DMS79 treated with DMSO at 0.1 percent for 48 hours (cell line): ENCODE data around the gene ITPR2.
"Not testable (repeated sequence)": the region's sequence is repeated elsewhere in the genome, so short reads cannot be mapped to it uniquely, and the experiment has no call there.

Experiments used
- DNase-seq: peaks from one replicate; lab custom pipeline; 2025; lab: John Stamatoyannopoulos, UW

Gene ITPR2

GRCh38 chr12:26701604-26702215 lies 131.3 kb downstream of the ITPR2 start:
- peak; percentile 52 for DNase-seq

GRCh38 chr12:26700430-26700829 lies 132.6 kb downstream of the ITPR2 start:
- DNase-seq: no peak

- no peak for DNase-seq
These were observed 133.8 kb downstream of the ITPR2 start for GRCh38 chr12:26699237-26699636.

DNA sequence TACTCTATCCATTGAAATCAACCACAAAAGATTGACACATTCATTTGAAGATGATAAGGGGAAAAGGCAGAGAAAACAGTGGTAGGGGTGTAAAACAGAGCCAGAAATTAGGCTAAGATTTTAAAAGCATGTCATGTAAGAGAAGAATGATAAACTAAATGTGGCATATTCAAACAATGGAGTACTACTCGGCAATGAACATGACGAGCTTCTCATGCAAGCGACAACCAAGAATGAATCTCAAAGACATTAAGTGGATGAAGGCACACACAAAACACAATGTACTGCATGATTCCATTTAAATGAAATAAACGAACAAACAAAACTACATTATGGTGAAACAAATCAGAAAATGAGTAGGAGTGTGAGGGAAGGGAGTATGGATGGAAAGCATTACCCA lies 134.8 kb downstream of the ITPR2 start:
- no peak for DNase-seq

GRCh38 chr12:26697217-26697616 lies 135.8 kb downstream of the ITPR2 start:
- no peak for DNase-seq

- DNase-seq: no peak
These were observed 136.3 kb downstream of the ITPR2 start for GRCh38 chr12:26696613-26697092.

GRCh38 chr12:26696048-26696612 lies 136.9 kb downstream of the ITPR2 start:
- no peak for DNase-seq

GRCh38 chr12:26694402-26694801 lies 138.6 kb downstream of the ITPR2 start:
- DNase-seq: no peak

DNA sequence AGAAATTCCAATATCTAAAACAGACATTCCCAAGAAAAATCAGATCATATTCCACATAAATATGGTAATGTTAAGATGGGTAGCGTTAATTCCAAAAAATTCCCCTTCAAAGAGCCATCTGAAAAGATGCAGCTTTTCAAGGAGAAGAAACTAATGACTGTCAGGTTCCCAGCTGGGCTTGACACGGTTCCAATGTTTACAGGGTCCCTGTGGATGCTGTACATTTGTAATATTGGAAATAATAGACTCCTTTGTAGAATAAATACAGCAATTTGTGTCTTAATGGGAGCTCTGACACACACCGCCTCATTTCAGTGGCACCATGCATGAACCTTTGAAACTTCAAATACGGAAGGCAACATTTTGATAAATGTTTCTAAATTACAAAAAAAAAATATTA lies 140.6 kb downstream of the ITPR2 start:
- no peak for DNase-seq

GRCh38 chr12:26691234-26691970 lies 141.6 kb downstream of the ITPR2 start:
- DNase-seq: no peak

DNA sequence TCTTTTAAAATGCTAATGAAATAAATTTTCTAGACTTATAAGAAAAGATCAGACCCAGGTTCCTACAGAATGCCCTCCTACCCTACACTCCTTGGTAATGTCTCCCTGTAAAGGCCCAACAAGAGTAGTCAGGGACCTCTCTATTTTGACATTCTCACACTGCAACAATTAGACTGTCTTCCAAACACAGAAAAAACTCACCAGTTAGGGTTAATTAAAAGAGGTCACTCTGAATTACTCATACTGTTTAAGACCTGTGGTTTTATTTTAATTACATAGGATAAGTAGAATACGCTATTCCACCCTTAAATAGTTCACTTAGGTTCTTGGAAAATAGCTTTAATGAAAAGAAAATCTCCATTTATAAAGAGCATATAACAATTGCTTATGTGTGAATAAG lies 142.4 kb downstream of the ITPR2 start:
- no peak for DNase-seq

DNA sequence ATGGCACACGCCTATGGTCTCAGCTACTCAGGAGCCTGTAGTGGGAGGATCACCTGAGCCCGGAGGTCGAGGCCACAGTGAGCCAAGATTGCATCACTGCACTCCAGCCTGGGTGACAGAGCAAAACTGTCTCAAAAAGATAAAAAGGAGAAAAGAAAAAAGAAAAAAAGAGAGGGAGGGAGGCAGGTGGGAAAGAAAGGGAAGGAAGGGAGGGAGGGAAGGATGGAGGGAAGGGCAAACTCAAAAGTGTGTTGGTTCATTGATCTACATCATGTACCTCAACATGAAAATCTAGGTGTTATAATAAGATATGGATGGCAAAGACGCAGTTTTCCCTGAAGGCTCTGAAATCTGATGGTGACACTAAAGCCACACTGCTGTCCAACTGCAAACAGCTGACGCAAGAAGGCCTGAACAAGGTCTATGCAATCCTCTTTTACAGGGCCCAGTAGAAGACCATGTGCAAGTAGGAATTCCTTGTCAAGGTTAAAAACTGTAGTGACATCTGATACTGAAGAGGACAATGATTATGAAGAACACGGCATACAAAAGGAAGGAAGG lies 143.6 kb downstream of the ITPR2 start:
- no peak for DNase-seq

DNA sequence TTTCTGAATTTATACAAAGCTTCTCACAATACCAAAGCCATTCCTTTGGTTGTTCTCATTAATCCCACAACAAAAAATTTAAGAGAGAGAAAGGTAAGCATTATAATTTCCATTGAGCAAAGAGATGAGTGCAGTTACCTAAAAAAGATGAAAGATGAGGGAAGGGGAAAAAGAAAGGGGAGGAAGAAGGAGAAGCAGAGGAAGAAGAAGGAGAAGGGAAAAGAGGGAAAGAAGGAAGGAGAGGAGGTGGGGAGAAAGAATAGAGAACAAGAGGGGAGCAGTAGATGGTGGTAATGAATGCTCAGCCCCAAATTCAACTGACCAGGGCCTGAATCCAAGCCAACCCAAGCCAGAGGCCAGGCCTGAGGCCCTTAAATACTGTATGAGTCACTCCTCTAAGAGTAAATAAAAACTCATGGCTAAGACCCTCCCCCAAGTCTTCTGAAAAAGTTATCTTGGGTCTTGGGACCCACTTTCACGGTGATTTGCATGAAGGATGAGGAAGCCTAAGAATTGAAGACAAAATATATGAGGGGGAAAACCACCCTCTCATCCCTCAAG lies 144.6 kb downstream of the ITPR2 start:
- no peak for DNase-seq

DNA sequence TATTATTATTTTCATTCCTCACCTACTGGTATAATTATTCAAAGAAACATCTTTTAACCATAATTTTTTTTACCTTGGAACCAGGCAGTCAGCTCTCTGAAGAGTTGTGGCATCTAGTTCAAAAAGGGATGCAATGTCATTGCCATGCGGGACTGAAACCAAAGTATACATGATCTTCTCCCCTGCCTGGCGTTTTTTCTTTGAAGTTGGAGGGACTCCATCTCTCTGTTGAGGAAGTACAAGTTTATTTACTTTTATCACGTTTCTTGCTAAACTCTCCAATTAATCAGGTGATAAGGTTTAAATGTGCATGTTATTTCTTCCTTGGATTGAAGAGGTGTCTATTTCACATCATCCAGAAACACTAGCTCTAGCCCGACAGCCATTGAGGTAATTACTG lies 146.6 kb downstream of the ITPR2 start:
- DNase-seq: no peak

DNA sequence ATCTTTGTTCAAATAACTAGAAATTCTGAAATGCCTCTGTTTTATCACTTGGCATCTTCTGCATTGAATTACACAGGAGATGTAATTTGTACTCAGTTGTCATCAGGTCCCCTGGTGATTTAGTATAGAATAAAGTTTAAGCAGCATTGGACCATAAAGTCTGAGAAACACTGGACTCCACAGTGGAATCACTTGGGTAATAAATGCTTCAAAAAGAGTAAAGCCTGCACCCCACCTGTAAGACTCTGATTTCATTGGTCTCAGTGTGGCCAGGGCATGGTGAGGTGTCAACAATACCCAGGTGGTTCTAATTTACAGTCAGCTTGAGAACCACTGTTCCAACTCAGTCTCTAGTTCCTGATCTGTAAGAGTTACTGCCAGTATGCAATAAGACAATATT lies 148.9 kb downstream of the ITPR2 start:
- DNase-seq: no peak

DNA sequence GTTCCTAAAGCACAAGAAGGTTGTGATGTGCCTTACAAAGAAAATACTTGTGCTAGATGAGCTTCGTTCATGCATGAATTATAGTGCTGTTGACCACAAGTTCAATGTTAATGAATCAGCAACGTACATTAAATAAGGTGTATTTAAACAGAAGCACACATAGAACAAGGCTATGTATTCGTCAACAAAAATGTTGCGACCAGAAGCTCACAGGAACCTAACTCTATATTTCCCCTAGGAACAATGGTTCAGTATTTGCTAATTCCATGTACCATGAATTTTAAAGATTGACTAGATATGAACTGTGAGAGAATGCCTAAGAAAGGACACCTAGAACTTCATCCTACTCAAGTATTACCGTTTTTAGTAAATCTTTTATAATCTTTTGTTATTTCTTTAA lies 149.6 kb downstream of the ITPR2 start:
- DNase-seq: no peak

GRCh38 chr12:26680727-26681455 lies 152.1 kb downstream of the ITPR2 start:
- no peak for DNase-seq

- DNase-seq: no peak
These were observed 154.0 kb downstream of the ITPR2 start for GRCh38 chr12:26678697-26679660.

GRCh38 chr12:26671487-26671886 lies 161.5 kb downstream of the ITPR2 start:
- DNase-seq: not testable (repeated sequence)

GRCh38 chr12:26668847-26669246 lies 164.1 kb downstream of the ITPR2 start:
- no peak for DNase-seq

DNA sequence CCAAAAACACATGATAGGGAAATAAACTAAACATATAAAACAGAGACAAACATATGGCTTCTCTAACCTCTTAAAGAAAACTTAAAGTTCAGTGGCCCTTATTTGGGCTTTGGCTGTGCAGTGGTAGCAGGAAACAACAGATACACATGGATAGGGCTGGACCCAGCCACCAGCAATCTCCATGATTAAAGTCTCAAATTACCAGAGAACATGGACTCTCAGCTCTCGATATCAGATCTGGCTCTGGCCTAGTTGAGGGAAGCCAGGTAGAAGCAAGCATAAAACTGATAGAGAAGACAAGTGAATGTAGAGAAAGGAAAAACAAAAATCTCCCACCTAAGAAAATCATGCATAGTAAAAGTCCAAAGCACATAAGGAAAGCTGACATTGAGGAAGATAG lies 164.8 kb downstream of the ITPR2 start:
- no peak for DNase-seq
